ENCODE results near the gene CRISP2.

CRISP2 gene

DNA sequence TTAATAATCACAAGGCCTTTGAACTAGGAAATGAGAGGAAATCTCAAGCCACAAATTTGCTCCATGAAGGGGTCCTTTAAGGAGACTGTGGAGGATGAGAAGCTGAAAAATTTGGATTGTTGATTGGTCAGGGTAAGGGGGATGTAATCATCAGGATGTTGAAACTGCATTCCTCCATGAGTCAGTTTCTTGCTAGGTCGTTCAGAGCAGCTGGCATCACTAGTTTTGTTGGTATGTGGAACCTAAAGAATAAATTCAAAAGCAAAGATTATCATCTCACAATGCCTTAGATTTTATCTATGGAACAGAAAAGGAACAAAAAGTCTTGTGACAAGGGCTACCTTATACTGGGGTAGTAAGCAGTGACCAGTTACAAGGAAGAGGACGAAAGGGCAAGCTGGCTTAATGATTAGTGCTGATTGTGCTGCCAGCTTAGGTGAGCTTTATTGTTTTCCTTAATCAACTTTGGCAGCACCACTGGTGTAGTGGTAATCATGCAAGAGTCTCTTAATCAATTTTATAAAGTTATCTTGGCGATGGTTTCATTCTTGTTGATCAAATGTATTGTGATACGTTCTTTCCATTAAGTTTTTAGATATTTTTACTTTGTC, 36.6 kb downstream of the CRISP2 start:
- no peak for ATAC-seq
- TF ChIP-seq ZFP30 (CRISPR knock-in tag; IDR thresholded peaks at IDR 0.05) (no peak), BACH2 (CRISPR knock-in tag; IDR thresholded peaks at IDR 0.05; ENCODE audit: borderline replicate concordance) (no peak), TOX (CRISPR knock-in tag; IDR thresholded peaks at IDR 0.05; ENCODE audit: borderline replicate concordance) (no peak), PPARA (CRISPR knock-in tag; IDR thresholded peaks at IDR 0.05; ENCODE audit: borderline replicate concordance) (no peak), CSDC2 (CRISPR knock-in tag; IDR thresholded peaks at IDR 0.05) (no peak), OSR1 (CRISPR knock-in tag; IDR thresholded peaks at IDR 0.05) (no peak), CSRNP3 (CRISPR knock-in tag; IDR thresholded peaks at IDR 0.05) (no peak), ZC3H10 (CRISPR knock-in tag; IDR thresholded peaks at IDR 0.05) (no peak)

DNA sequence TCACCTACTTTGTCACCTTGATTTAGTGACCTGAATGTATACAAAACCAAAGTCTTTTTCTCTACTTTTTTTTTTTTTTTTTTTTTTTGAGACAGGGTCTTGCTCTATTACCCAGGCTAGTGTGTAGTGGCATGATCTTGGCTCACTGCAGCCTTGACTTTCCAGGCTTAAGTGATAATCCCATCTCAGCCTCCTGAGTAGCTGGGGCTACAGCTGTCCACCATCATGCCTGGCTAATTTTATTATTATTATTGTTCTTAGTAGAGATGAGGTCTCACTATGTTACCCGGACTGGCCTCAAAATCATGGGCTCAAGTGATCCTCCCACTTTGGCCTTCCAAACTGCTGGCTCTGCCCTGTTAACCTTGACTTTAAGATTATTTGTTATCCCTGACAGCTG, 37.5 kb downstream of the CRISP2 start:
- ATAC-seq: no peak
- TF ChIP-seq GLIS3 (CRISPR knock-in tag; IDR thresholded peaks at IDR 0.05): no peak
- TF ChIP-seq, protein P1, sequence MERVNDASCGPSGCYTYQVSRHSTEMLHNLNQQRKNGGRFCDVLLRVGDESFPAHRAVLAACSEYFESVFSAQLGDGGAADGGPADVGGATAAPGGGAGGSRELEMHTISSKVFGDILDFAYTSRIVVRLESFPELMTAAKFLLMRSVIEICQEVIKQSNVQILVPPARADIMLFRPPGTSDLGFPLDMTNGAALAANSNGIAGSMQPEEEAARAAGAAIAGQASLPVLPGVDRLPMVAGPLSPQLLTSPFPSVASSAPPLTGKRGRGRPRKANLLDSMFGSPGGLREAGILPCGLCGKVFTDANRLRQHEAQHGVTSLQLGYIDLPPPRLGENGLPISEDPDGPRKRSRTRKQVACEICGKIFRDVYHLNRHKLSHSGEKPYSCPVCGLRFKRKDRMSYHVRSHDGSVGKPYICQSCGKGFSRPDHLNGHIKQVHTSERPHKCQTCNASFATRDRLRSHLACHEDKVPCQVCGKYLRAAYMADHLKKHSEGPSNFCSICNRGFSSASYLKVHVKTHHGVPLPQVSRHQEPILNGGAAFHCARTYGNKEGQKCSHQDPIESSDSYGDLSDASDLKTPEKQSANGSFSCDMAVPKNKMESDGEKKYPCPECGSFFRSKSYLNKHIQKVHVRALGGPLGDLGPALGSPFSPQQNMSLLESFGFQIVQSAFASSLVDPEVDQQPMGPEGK (CRISPR knock-in tag; IDR thresholded peaks at IDR 0.05; ENCODE audit: borderline replicate concordance): no peak
- TF ChIP-seq CSRNP3 (CRISPR knock-in tag; IDR thresholded peaks at IDR 0.05): no peak
- TF ChIP-seq ISL1 (CRISPR knock-in tag; IDR thresholded peaks at IDR 0.05): no peak
- TF ChIP-seq BACH2 (CRISPR knock-in tag; IDR thresholded peaks at IDR 0.05; ENCODE audit: borderline replicate concordance): no peak
- TF ChIP-seq ZFP30 (CRISPR knock-in tag; IDR thresholded peaks at IDR 0.05): no peak

DNA sequence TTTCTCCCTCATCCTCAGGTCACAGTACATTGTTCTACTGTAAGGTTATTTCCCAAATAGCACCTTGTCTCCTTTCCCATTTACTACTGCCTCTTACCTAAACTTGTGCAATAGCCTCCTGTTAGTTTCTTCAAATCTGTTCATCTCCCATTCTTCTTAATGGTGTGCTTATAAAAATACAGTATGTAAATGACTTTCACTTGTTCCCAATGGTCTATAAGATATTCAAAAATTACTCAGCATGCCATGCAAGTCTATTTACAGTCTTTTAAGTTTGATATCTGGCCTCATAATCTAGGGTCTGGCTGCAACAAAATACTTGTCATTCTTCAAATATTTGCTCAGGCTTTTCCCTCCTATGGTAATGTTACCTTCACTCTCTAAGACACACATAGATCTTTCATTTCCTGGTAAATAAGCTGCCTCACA, 45.2 kb downstream of the CRISP2 start:
- TF ChIP-seq TOX (CRISPR knock-in tag; IDR thresholded peaks at IDR 0.05; ENCODE audit: borderline replicate concordance) (no peak), CSDC2 (CRISPR knock-in tag; IDR thresholded peaks at IDR 0.05) (no peak), TCF4 (CRISPR knock-in tag; IDR thresholded peaks at IDR 0.05; ENCODE audit: borderline replicate concordance) (no peak), TSHZ2 (CRISPR knock-in tag; IDR thresholded peaks at IDR 0.05) (no peak), ZNF565 (CRISPR knock-in tag; conservative IDR thresholded peaks at IDR 0.05; ENCODE audit: low read depth) (no peak), RARB (CRISPR knock-in tag; IDR thresholded peaks at IDR 0.05) (no peak), ESRRG (CRISPR knock-in tag; IDR thresholded peaks at IDR 0.05) (no peak), BACH2 (CRISPR knock-in tag; IDR thresholded peaks at IDR 0.05; ENCODE audit: borderline replicate concordance) (no peak), SNAI2 (CRISPR knock-in tag; IDR thresholded peaks at IDR 0.05) (no peak)
- no peak for ATAC-seq

GRCh38 chr6:49666930-49667757, 46.2 kb downstream of the CRISP2 start:
- no peak for ATAC-seq
- no peak for TF ChIP-seq CSRNP3 (CRISPR knock-in tag; IDR thresholded peaks at IDR 0.05)

All from SK-N-SH treated with all-trans-retinoic acid at 6 μM for 48 hours (cell line).